Panc1 (cell line): Measurements from ENCODE around the gene SLC30A1. TPM values are rescaled to one million over a fixed set of nuclear protein-coding genes. Genes with fewer than 3 reads are reported as not detected.

ENCODE experiments used
- ATAC-seq: fragments of 200-7000 bp; cut with Tn5 transposase; 2 replicates; pipeline ENCODE4 v1.9.1; 2020; ENCODE audit warnings: mild to moderate bottlenecking, moderate library complexity
- BruUV-seq: library from RNA; stranded (reverse); fragments of 400-500 nt; replicated peaks from 2 replicates; lab custom pipeline; 2021; lab: Mats Ljungman, UMichigan
- CTCF ChIA-PET: fragments of 300-600 bp; sonication (Branson Sonifier 250); formaldehyde crosslinking; loops from one replicate; lab custom pipeline; 2022; ENCODE audit warnings: antibody characterized with exemption; lab: Charles Lee
- POLR2A ChIA-PET: fragments of 300-600 bp; sonication (Branson Sonifier 250); formaldehyde crosslinking; loops from one replicate; lab custom pipeline; 2022; ENCODE audit warnings: antibody characterized with exemption; lab: Charles Lee
- DNase-seq: peaks from one replicate; pipeline ENCODE4 v3.0.0-alpha.2; 2010; ENCODE audit warnings: low read depth, low spot score
- H3K27ac ChIP-seq: 2 replicates; pipeline ENCODE4 v1.5.1; 2011; ENCODE audit warnings: mild to moderate bottlenecking, low read length, inconsistent platforms
- H3K27me3 ChIP-seq: fragments of 200-500 bp; sonication (Bioruptor generic); 2 replicates; pipeline ENCODE4 v1.6.0; 2014; ENCODE audit warnings: low read length, inconsistent platforms; ENCODE audit not compliant: control insufficient read depth, insufficient read depth
- H3K36me3 ChIP-seq: fragments of 200-500 bp; sonication (Bioruptor generic); 2 replicates; pipeline ENCODE4 v1.5.1; 2014; ENCODE audit warnings: inconsistent platforms, mild to moderate bottlenecking, low read length, moderate library complexity; ENCODE audit not compliant: control insufficient read depth, insufficient read depth
- H3K4me1 ChIP-seq: 2 replicates; pipeline ENCODE4 v1.5.1; 2011; ENCODE audit warnings: inconsistent platforms, mild to moderate bottlenecking, low read length, moderate library complexity; ENCODE audit not compliant: control insufficient read depth, insufficient read depth
- H3K4me3 ChIP-seq, 2 experiments: 2 replicates each; pipeline ENCODE4 v1.5.1; 2011 to 2012; ENCODE audit warnings: low read depth in 2 of 2, low read length in 2 of 2, mild to moderate bottlenecking in 2 of 2, inconsistent platforms in 1 of 2, moderate library complexity in 1 of 2
- H3K9me3 ChIP-seq: fragments of 200-500 bp; sonication (Bioruptor generic); 2 replicates; pipeline ENCODE4 v1.5.1; 2014; ENCODE audit warnings: low read depth, mild to moderate bottlenecking, inconsistent platforms, low read length, moderate library complexity; ENCODE audit not compliant: control insufficient read depth, insufficient read depth
- POLR2AphosphoS5 ChIP-seq: IDR thresholded peaks from 2 replicates; pipeline ENCODE4 v1.6.1; 2012; ENCODE audit warnings: mild to moderate bottlenecking, low read depth, low read length, moderate library complexity
- SIN3A ChIP-seq: IDR thresholded peaks from 2 replicates; pipeline ENCODE4 v1.6.1; 2012; ENCODE audit warnings: low read depth, mild to moderate bottlenecking, low read length, moderate library complexity, borderline replicate concordance; ENCODE audit not compliant: insufficient read depth
- TCF7L2 ChIP-seq: IDR thresholded peaks from 2 replicates; pipeline ENCODE4 v1.6.1; 2011; ENCODE audit warnings: mild to moderate bottlenecking, low read depth, low read length, inconsistent platforms
- in situ Hi-C: cut with HindIII; loops from 2 replicates; pipeline ENCODE4 v1.10.0; 2016; ENCODE audit warnings: low sequenced_read_pairs, low pct_unique_long_range_greater_than_20kb
- intact Hi-C: fragments of 100-400 bp; cut with micrococcal nuclease; formaldehyde crosslinking; loops from one replicate; pipeline ENCODE4 v1.10.0; 2022; ENCODE audit not compliant: unreplicated experiment
- total RNA-seq: library from RNA; stranded (reverse); gene quantifications from one replicate; pipeline ENCODE4 v1.2.1, GENCODE V29; 2021; ENCODE audit not compliant: unreplicated experiment
- TF ChIP-seq, protein P1 (sequence below): fragments of 450-650 bp; IDR thresholded peaks from 2 replicates; pipeline ENCODE4 v1.5.1; 2017; ENCODE audit warnings: mild to moderate bottlenecking
- TF ChIP-seq, protein P2 (sequence below), 2 experiments: IDR thresholded peaks; 2 replicates each; pipeline ENCODE4 v1.6.1; 2011 to 2012; ENCODE audit warnings: low read depth in 2 of 2, control low read depth in 1 of 2, low read length in 1 of 2, mild to moderate bottlenecking in 1 of 2, moderate library complexity in 1 of 2; ENCODE audit not compliant: insufficient read depth in 1 of 2

Gene SLC30A1
- total RNA-seq, 1 experiment from 2014 or later: 34.5 TPM

GRCh38 chr1:211546543-211546942, 32.4 kb downstream of the SLC30A1 start:
- no peaks in the 10 kb centered on the region for H3K27me3 ChIP-seq
- BruUV-seq: no TSS peak
- intact Hi-C loops (no loop called here), in situ Hi-C loops (no loop called here)
- DNase-seq (no peak), ATAC-seq (no peak)
- POLR2A ChIA-PET: no interaction called here
- H3K9me3 ChIP-seq: no peaks in the 10 kb centered on the region
- CTCF ChIA-PET: no interaction called here
- H3K27ac ChIP-seq: no peak overlapping the region
- H3K4me1 ChIP-seq: no peaks in the 10 kb centered on the region
- H3K4me3 ChIP-seq: no peak overlapping the region
- TF ChIP-seq, protein P1, sequence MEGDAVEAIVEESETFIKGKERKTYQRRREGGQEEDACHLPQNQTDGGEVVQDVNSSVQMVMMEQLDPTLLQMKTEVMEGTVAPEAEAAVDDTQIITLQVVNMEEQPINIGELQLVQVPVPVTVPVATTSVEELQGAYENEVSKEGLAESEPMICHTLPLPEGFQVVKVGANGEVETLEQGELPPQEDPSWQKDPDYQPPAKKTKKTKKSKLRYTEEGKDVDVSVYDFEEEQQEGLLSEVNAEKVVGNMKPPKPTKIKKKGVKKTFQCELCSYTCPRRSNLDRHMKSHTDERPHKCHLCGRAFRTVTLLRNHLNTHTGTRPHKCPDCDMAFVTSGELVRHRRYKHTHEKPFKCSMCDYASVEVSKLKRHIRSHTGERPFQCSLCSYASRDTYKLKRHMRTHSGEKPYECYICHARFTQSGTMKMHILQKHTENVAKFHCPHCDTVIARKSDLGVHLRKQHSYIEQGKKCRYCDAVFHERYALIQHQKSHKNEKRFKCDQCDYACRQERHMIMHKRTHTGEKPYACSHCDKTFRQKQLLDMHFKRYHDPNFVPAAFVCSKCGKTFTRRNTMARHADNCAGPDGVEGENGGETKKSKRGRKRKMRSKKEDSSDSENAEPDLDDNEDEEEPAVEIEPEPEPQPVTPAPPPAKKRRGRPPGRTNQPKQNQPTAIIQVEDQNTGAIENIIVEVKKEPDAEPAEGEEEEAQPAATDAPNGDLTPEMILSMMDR: no peak
- TF ChIP-seq POLR2AphosphoS5: no peak
- TF ChIP-seq TCF7L2: no peak
- no peak for TF ChIP-seq SIN3A
- TF ChIP-seq, protein P2, sequence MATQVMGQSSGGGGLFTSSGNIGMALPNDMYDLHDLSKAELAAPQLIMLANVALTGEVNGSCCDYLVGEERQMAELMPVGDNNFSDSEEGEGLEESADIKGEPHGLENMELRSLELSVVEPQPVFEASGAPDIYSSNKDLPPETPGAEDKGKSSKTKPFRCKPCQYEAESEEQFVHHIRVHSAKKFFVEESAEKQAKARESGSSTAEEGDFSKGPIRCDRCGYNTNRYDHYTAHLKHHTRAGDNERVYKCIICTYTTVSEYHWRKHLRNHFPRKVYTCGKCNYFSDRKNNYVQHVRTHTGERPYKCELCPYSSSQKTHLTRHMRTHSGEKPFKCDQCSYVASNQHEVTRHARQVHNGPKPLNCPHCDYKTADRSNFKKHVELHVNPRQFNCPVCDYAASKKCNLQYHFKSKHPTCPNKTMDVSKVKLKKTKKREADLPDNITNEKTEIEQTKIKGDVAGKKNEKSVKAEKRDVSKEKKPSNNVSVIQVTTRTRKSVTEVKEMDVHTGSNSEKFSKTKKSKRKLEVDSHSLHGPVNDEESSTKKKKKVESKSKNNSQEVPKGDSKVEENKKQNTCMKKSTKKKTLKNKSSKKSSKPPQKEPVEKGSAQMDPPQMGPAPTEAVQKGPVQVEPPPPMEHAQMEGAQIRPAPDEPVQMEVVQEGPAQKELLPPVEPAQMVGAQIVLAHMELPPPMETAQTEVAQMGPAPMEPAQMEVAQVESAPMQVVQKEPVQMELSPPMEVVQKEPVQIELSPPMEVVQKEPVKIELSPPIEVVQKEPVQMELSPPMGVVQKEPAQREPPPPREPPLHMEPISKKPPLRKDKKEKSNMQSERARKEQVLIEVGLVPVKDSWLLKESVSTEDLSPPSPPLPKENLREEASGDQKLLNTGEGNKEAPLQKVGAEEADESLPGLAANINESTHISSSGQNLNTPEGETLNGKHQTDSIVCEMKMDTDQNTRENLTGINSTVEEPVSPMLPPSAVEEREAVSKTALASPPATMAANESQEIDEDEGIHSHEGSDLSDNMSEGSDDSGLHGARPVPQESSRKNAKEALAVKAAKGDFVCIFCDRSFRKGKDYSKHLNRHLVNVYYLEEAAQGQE (IDR thresholded peaks at IDR 0.05; ENCODE audit: insufficient read depth in 1 of 2, low read depth in 2 of 2, low read length in 1 of 2): no peak
- H3K36me3 ChIP-seq: no peaks in the 10 kb centered on the region

- H3K4me1 ChIP-seq: no peaks in the 10 kb centered on the region
- no peak overlapping the region for H3K27ac ChIP-seq
- BruUV-seq: no TSS peak
- intact Hi-C loops: no loop called here
- in situ Hi-C loops: no loop called here
- TF ChIP-seq, protein P2 (IDR thresholded peaks at IDR 0.05; ENCODE audit: insufficient read depth in 1 of 2, low read depth in 2 of 2, low read length in 1 of 2): no peak
- no peak for TF ChIP-seq POLR2AphosphoS5
- no peak for TF ChIP-seq SIN3A
- TF ChIP-seq, protein P1: no peak
- no peak for TF ChIP-seq TCF7L2
- no peaks in the 10 kb centered on the region for H3K27me3 ChIP-seq
- no peak overlapping the region for H3K4me3 ChIP-seq
- no peaks in the 10 kb centered on the region for H3K9me3 ChIP-seq
- no peaks in the 10 kb centered on the region for H3K36me3 ChIP-seq
- ATAC-seq: no peak
- CTCF ChIA-PET: interaction anchor here (0.7 kb wide), 1 partner anchor 27 kb away, joined by 5 read pairs; no protein-coding TSS in a partner anchor
- no peak for DNase-seq
- POLR2A ChIA-PET: interaction anchor here (0.7 kb wide), 1 partner anchor 587 kb away, joined by 6 read pairs; no protein-coding TSS in a partner anchor
Measured at GRCh38 chr1:211543025-211543424, 35.9 kb downstream of the SLC30A1 start.
